Measurements from ENCODE around the gene FANCC. TPM values are rescaled to one million over a fixed set of nuclear protein-coding genes. Genes with fewer than 3 reads are reported as not detected.

The FANCC gene
- total and polyA plus RNA-seq, 2 experiments from 2014 or later: 5.0 to 5.3 TPM

- Histone ChIP-seq H3K9me3 (ENCODE audit: low read depth) (no peaks in the 10 kb centered on the region), H4K20me1 (ENCODE audit: insufficient read depth) (no peaks in the 10 kb centered on the region), H3K27ac (no peak overlapping the region), H3K79me2 (ENCODE audit: insufficient read depth) (no peaks in the 10 kb centered on the region), H2AFZ (no peak overlapping the region), H3K27me3 (replicated peaks; ENCODE audit: insufficient read depth) (no peaks in the 10 kb centered on the region), H3K4me2 (ENCODE audit: unreplicated experiment) (no peak overlapping the region), H3F3A (ENCODE audit: insufficient read depth) (no peaks in the 10 kb centered on the region), H3K9ac (no peak overlapping the region), H3K9me2 (ENCODE audit: insufficient read depth) (no peaks in the 10 kb centered on the region), H3K36me3 (ENCODE audit: low read depth) (no peaks in the 10 kb centered on the region), H3K4me3 (no peak overlapping the region), H3K4me1 (ENCODE audit: insufficient read depth) (0 out of 2 replicates have a peak, but pooled peaks cover 6% of the 10 kb centered on the region)
- no peak for DNase-seq
- in situ Hi-C loops (cut with MboI): no loop called here
- no peak for TF ChIP-seq EZH2phosphoT487 (IDR thresholded peaks at IDR 0.05; ENCODE audit: insufficient read depth, low read depth)
- TF ChIP-seq EZH2 (IDR thresholded peaks at IDR 0.05; ENCODE audit: insufficient read depth, poor library complexity, severe bottlenecking): no peak
- 56 to 66% methylated on average over 3 of the region's 3 CpGs for WGBS, 2 experiments (ENCODE audit: low coverage in 1 of 2, low lambda C conversion rate in 2 of 2, missing lambda C conversion rate in 2 of 2)
These were observed 51.5 kb downstream of the FANCC start for GRCh38 chr9:95265960-95266359.

- 0 out of 2 replicates have a peak, but pooled peaks cover 1% of the 10 kb centered on the region for H3K79me2 ChIP-seq (ENCODE audit: insufficient read depth)
- WGBS, 2 experiments (ENCODE audit: low coverage in 1 of 2, low lambda C conversion rate in 2 of 2, missing lambda C conversion rate in 2 of 2): 69 to 70% methylated on average over 5 of the region's 5 CpGs
- no peak for TF ChIP-seq EZH2 (IDR thresholded peaks at IDR 0.05; ENCODE audit: insufficient read depth, poor library complexity, severe bottlenecking)
- no peak for TF ChIP-seq EZH2phosphoT487 (IDR thresholded peaks at IDR 0.05; ENCODE audit: insufficient read depth, low read depth)
These were observed 52.4 kb downstream of the FANCC start for GRCh38 chr9:95264954-95265615.

GRCh38 chr9:95261890-95262289, 55.6 kb downstream of the FANCC start:
- Histone ChIP-seq H3F3A (ENCODE audit: insufficient read depth) (no peaks in the 10 kb centered on the region), H3K27ac (no peak overlapping the region), H3K9ac (no peak overlapping the region), H3K9me3 (ENCODE audit: low read depth) (no peaks in the 10 kb centered on the region), H3K36me3 (ENCODE audit: low read depth) (no peaks in the 10 kb centered on the region), H2AFZ (no peak overlapping the region), H3K4me3 (no peak overlapping the region), H3K27me3 (replicated peaks; ENCODE audit: insufficient read depth) (no peaks in the 10 kb centered on the region), H4K20me1 (ENCODE audit: insufficient read depth) (no peaks in the 10 kb centered on the region), H3K4me1 (ENCODE audit: insufficient read depth) (0 out of 2 replicates have a peak, but pooled peaks cover 6% of the 10 kb centered on the region), H3K9me2 (ENCODE audit: insufficient read depth) (no peaks in the 10 kb centered on the region), H3K4me2 (ENCODE audit: unreplicated experiment) (no peak overlapping the region), H3K79me2 (ENCODE audit: insufficient read depth) (0 out of 2 replicates have a peak, but pooled peaks cover 6% of the 10 kb centered on the region)
- in situ Hi-C loops (cut with MboI): no loop called here
- TF ChIP-seq EZH2 (IDR thresholded peaks at IDR 0.05; ENCODE audit: insufficient read depth, poor library complexity, severe bottlenecking) (no peak), EZH2phosphoT487 (IDR thresholded peaks at IDR 0.05; ENCODE audit: insufficient read depth, low read depth) (no peak)
- peak; percentile 13 for DNase-seq
- WGBS, 2 experiments (ENCODE audit: low coverage in 1 of 2, low lambda C conversion rate in 2 of 2, missing lambda C conversion rate in 2 of 2): 89 to 92% methylated on average over 1 of the region's 1 CpG

More at GRCh38 chr9:95264954-95265615, 52.4 kb downstream of the FANCC start:
- Histone ChIP-seq H3K27me3 (replicated peaks; ENCODE audit: insufficient read depth) (no peaks in the 10 kb centered on the region), H4K20me1 (ENCODE audit: insufficient read depth) (no peaks in the 10 kb centered on the region), H3K36me3 (ENCODE audit: low read depth) (no peaks in the 10 kb centered on the region), H3K27ac (no peak overlapping the region), H3F3A (ENCODE audit: insufficient read depth) (no peaks in the 10 kb centered on the region), H3K9me3 (ENCODE audit: low read depth) (no peaks in the 10 kb centered on the region), H3K9ac (no peak overlapping the region), H2AFZ (no peak overlapping the region), H3K4me3 (no peak overlapping the region), H3K4me1 (ENCODE audit: insufficient read depth) (0 out of 2 replicates have a peak, but pooled peaks cover 6% of the 10 kb centered on the region), H3K9me2 (ENCODE audit: insufficient read depth) (no peaks in the 10 kb centered on the region), H3K4me2 (ENCODE audit: unreplicated experiment) (no peak overlapping the region)
- in situ Hi-C loops (cut with MboI): no loop called here
- peak; percentile 69 for DNase-seq

- Histone ChIP-seq H3K27ac (no peak overlapping the region), H3K4me3 (no peak overlapping the region), H3F3A (ENCODE audit: insufficient read depth) (no peaks in the 10 kb centered on the region), H3K27me3 (replicated peaks; ENCODE audit: insufficient read depth) (no peaks in the 10 kb centered on the region), H3K4me1 (ENCODE audit: insufficient read depth) (no peaks in the 10 kb centered on the region), H3K36me3 (ENCODE audit: low read depth) (no peaks in the 10 kb centered on the region), H4K20me1 (ENCODE audit: insufficient read depth) (no peaks in the 10 kb centered on the region), H3K9ac (no peak overlapping the region), H3K9me3 (ENCODE audit: low read depth) (no peaks in the 10 kb centered on the region), H3K4me2 (ENCODE audit: unreplicated experiment) (no peak overlapping the region), H2AFZ (no peak overlapping the region), H3K79me2 (ENCODE audit: insufficient read depth) (no peaks in the 10 kb centered on the region), H3K9me2 (ENCODE audit: insufficient read depth) (no peaks in the 10 kb centered on the region)
- DNase-seq: no peak
- WGBS, 2 experiments (ENCODE audit: low coverage in 1 of 2, low lambda C conversion rate in 2 of 2, missing lambda C conversion rate in 2 of 2): 88 to 90% methylated on average over 9 of the region's 9 CpGs
- in situ Hi-C loops (cut with MboI): no loop called here
- TF ChIP-seq EZH2phosphoT487 (IDR thresholded peaks at IDR 0.05; ENCODE audit: insufficient read depth, low read depth) (no peak), EZH2 (IDR thresholded peaks at IDR 0.05; ENCODE audit: insufficient read depth, poor library complexity, severe bottlenecking) (no peak)
These were observed 66.9 kb downstream of the FANCC start for GRCh38 chr9:95250462-95251221.
